GM18858 (cell line): ENCODE results near the gene RAP1A.
"Not testable (repeated sequence)": the region's sequence is repeated elsewhere in the genome, so short reads cannot be mapped to it uniquely, and the experiment has no call there.

Experiments used
- ATAC-seq: cut with Tn5 transposase; IDR thresholded peaks from one replicate; pipeline ENCODE4 v1.9.1; 2021; ENCODE audit not compliant: unreplicated experiment

The RAP1A gene

DNA sequence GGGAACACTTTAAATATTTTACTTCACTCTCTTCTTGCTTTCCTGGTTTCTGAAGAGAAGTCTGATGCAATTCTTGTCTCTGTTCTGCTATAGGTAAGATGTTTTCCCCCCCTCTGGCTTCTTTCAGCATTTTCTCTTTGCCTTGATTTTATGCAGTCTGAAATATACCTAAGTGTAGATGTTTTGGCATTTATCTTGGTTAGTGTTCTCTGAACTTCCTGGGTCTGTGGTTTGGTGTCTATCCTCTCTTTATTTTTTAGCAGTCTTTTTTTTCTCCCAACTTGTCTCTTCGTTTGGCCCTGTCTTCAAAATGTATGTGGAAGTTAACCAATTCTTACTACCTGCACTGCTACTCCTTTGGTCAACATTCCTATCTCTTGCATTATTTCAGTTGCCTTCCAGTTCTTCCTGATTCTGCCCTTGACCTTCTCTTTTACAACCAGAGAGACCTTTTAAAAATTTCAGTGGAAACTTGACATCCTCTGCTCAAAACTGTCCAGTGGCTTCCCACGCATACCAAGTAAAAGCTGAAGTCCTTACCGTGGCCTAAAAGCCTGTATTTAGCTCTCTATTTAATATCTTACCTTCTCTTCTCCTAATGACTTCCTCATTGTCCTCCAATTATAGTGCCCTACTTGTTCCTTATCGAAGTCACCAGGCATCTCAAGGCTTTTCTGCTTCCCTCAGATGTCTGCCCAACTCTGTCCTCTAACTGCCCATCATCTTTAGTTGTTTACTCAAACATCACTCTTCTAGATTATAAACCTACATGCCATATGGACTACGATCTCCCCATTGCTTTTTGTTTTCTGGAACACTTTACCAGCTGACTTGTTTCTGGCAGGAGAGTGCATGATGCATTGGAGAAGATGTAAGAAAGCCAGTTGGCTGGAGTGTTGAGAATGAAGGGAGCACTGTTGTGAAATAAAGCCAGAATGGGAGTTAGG is 40.9 kb downstream of the RAP1A start:
- no peak for ATAC-seq

DNA sequence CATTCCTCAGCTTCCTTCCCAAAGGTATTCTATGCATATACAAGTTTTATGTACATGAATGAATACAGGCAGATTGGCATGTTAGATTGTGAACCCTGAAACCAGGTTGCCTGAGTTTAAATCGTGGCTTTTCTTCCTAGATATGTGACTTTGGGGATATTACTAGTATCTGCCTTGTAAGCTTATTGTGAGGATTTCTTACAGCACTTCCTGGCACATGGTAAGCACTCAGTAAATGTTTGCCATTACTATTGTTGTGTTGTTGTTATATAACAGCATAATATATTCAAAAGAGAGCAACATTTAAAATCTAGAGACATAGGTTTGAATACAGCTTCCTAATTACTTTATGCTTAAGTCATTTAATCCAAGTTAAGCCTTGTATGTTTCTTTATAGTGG is 45.1 kb downstream of the RAP1A start:
- ATAC-seq: no peak

DNA sequence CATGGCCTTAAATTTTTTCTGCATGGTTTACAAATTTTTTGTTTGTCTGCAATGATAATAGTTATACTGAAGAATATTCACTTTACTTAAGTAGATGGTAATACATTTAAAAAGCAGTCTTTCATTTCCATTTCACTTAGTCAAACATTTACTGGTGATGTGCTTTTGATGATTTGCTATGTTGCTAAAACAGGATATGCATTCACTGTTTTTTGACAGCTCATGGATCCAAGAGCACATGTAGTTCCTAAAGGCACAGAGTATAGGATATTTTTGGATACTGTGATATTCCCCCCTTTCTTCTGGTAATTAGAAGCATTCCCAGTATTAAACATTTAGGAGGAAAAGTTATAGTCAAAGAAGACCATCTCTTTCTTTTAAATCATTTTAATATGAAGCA is 45.9 kb downstream of the RAP1A start:
- no peak for ATAC-seq

DNA sequence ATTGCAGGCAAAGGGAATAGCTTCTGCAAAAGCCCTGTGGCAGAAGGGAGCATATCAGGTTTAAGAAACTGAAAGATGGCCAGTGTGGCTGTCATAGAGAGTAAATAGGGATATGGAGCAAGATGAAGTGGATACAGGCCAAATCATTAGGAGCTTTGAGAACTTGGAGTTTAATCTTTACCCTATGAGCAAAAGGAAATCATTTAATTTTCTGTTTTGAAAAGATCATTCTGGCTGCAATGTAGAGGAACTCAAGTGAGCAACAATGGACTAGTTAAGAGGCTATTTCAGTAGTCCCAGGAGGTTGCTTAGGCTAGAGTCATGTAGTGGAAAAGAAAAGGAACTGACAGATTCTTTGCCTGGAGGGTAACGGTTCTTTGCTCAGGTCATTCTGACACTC is 47.2 kb downstream of the RAP1A start:
- ATAC-seq: no peak

DNA sequence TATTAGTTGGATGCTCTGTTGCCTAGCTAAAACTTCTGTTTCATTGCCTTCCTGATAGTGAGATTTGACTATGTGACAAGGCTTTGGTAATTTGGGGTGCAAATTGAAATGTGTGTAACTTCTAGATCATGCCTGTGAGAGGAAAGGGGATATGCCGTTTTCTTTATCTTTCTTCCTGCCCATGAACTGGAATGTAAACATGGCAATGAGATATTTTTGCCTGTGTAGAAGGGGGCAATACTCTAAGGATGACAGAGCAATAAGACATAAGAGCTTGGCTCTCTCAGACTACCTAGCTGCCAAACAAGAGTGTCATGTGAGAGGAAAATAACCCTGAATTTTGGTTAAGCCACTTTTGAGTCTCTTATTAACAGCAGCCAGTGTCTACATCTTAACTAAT is 49.7 kb downstream of the RAP1A start:
- ATAC-seq: no peak

DNA sequence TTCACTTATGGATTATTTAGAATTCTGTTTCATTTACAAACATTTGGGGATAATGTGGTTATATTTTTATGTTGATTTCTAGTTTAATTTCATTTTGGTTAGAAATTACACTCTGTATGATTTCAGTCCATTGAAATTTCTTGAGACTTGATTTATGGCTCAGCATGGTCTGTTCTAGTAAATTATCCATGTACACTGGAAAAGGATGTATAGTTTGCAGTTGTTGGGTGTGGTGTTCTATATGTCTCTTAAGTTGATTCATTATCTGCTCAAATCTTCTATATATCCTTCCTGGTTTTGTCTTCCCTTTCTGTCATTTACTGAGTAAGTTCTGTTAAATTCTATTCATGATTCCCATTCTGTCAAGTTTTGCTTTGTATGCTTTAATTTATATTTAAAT is 52.3 kb downstream of the RAP1A start:
- no peak for ATAC-seq

DNA sequence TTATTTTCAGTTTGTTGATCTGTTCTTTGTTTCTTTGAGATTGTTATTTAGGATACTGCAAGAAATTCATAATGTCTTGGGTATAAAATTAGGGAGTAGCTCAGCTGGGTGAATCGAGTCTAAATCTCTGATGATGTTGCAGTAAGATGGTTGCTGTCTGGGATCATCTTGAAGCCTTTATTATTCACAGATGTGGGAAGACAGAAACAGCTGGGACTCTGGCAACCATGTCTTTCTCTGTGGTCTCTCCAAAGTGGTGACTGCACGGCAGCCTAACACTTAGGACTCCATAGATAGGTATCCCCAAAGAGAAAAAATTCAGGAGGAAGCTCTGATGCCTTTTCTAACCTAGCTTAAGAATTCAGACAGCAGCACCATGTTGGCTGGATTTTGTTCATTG is 52.7 kb downstream of the RAP1A start:
- no peak for ATAC-seq

DNA sequence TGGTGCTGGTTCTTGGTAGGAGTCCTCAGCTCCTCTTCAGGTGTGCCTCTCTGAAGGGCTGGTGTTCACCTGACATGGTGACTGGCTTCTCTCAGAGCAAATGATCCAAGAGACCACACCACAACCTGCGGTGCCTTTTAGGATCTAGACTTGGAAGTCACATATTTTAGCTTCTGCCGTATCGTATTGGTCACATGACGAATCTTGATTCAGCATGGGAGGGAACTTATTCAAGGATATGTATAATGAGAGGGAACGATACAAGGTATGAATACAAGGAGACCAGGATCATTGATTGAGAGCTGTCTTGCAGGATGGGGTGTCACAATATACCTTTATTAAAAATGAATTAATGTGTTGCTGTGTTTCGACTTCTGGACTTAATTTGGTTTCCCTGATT is 58.0 kb downstream of the RAP1A start:
- no peak for ATAC-seq

DNA sequence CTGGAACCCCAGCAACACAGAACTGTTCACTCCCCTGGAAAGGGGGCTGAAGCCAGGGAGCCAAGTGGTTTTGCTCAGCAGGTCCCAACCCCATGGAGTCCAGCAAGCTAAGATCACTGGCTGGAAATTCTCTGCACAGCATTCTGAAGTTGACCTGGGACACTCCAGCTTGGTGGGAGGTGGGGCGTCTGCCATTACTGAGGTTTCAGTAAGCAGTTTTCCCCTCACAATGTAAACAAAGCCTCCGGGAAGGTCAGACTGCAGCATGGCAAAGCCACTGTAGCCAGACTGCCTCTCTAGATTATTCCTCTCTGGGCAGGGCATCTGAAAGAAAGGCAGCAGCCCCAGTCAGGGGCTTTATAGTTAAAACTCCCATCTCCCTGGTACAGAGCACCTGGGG is 60.0 kb downstream of the RAP1A start:
- ATAC-seq: no peak

DNA sequence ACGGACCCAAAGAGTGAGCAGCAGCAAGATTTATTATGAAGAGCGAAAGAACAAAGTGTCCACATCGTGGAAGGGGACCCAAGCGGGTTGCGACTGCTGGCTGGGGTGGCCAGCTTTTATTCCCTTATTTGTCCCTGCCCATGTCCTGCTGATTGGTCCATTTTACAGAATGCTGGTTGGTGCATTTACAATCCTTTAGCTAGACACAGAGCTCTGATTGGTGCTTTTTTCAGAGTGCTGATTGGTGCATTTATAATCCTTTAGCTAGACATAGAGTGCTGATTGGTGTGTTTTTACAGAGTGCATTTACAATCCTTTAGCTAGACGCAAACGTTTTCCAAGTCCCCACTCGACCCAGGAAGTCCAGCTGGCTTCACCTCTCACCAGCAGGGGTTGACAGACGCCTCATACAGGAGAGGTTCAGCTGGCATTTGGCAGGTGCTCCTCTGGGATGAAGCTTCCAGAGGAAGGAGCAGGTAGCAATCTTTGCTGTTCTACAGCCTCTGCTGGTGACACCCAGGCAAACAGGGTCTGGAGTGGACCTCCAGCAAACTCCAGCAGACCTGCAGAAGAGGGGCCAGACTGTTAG is 60.7 kb downstream of the RAP1A start:
- not testable (repeated sequence) for ATAC-seq

DNA sequence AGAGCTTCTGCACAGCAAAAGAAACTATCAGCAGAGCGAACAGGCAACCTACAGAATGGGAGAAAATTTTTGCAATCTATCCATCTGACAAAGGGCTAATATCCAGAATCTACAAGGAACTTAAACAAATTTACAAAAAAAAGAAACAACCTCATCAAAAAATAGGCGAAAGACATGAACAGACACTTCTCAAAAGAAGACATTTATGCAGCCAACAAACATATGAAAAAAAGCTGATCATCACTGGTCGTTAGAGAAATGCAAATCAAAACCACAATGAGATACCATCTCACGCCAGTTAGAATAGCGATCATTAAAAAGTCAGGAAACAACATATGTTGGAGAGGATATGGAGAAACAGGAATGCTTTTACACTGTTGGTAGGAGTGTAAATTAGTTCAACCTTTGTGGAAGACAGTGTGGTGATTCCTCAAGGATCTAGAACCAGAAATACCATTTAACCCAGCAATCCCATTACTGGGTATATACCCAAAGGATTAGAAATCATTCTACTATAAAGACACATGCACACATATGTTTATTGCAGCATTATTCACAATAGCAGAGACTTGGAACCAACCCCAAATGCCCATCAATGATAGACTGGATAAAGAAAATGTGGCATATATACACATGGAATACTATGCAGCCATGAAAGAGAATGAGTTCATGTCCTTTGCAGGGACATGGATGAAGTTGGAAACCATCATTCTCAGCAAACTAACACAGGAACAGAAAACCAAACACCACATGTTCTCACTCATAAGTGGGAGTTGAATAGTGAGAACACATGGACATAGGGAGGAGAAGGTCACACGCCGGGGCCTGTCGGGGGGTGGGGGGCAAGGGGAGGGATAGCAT is 65.9 kb downstream of the RAP1A start:
- ATAC-seq: not testable (repeated sequence)

DNA sequence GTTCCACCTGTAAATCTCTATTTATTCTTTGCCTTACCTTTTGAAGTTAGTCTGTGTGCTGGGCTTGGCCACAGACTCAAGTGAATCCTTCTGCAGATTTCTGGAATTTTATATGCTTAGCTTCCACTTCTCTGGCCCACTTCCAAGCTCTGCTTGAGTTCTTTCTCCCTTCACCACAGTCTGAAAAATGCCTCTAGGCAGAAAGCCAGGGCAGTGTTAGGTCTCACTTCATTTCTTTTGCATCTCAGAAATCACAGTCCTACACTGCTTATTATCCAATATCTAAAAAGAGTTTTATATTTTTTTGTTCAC is 70.7 kb downstream of the RAP1A start:
- no peak for ATAC-seq

DNA sequence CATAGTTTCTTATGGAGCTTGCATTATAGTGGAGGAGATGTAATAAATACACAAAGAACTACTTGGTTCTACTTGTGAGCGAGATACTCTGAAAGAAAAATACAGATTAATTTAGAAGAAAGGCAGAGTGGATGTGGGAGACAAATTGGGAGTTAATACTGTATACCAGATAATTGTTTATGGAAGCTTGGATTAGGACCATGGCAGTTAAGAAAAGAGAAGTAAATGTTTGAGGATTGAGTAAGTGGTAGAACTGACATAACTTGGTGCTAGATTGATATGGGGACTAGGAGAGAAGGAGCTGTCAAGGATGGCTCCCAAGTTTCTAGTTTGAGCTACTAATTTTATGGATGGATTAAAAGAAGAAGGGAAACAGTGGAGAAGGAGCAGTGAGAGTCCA is 72.3 kb downstream of the RAP1A start:
- no peak for ATAC-seq

DNA sequence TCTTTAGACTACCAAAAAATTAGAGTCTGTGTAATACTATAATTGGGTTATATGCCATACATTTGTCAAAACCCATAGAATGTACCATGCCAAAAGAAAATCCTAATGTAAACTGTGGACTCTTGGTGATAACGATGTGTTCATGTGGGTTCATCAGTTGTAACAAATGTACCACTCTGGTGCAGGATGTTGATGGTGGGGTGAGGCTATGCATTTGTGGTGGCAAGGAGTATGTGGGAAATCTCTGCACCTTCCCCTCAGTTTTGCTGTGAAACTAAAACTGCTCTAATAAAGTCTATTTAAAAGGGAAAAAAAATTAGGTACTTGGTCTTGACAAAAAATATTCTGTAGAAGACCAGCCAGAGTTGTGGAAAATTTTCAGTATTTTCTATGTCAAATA is 76.2 kb downstream of the RAP1A start:
- ATAC-seq: no peak

DNA sequence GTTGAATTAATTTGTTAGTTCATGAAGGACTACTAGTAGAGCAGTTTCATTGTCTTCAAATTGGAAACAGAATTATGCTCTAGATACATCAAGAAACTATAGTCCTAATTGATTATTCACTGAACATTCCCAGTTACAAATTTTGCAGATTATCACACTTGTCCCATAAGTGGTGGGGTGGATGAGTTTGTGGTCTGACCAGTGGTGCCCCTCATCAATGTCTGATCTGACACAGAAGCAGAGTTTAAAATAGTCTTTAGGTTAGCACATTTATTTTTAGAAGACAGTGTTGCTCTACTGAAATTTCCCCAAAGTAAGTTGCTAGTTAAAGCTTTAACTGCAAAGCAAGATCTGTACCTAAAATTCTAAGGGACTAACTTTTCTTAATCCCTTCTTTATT is 76.7 kb downstream of the RAP1A start:
- no peak for ATAC-seq

DNA sequence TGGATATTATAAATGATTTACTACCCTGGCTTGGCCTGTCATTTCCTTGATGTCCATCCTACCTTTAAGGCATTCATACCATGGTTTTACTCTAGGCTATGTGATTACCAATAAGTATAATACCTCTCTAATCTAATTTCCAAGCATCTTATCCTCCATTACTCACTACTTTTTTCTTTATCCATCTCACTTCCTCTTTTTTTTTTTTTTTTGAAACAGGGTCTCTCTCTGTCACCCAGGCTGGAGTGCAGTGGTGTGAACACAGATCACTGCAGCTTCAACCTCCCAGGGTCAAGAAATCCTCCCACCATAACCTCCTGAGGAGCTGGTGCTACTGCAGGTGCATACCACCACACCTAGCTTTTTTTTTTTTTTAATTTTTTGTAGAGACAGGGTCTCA is 79.7 kb downstream of the RAP1A start:
- ATAC-seq: no peak

DNA sequence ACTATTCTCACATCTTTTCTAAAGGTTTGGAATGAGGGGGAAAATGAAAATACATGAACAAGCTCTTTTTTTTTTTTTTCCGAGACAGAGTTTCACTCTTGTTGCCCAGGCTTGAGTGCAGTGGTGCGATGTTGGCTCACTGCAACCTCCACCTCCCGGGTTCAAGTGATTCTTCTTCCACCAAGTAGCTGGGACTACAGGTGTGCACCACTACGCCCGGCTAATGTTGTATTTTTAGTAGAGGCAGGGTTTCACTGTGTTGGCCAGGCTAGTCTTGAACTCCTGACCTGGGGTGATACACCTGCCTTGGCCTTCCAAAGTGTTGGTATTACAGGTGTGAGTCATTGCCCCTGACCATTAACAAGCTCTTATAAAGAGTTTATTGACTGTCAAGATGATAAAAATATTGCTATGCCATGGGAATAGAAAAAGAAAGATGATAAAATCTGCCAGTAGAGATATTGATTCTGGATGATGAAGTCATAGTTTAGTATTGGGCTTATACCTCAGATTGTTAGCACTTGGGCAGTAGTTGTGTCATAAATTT is 83.0 kb downstream of the RAP1A start:
- ATAC-seq: no peak

DNA sequence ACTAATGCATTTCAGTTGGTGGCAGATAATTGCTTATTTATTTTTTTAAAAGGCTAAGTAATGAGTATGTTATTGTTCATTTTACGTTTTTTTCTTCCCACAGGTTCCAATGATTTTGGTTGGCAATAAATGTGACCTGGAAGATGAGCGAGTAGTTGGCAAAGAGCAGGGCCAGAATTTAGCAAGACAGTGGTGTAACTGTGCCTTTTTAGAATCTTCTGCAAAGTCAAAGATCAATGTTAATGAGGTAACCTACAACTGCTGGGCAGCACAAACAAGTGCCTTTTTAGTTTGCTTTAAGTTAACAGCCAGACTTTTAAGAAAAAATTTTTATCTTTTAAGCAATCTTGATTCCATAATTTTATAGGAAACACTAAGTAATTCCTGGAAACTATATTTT is 84.7 kb downstream of the RAP1A start:
- ATAC-seq: no peak

DNA sequence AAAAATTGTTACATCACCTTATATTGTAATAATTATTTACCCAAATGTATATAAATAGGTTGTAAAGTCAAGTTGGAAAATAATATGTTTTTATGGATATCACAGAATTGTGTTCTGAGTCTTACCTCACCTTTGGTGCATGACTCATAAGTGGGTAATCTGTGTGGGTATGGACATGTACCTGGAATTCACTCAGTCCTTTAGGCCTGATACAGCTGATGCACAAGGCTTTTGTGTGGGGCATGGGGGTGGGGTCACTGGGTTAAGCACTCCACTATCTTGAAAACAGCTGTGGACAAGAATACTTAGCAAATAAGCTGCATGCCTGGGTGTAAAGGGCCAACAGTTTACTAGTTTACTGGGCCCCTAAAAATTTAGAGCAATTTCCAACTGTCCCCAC is 85.2 kb downstream of the RAP1A start:
- ATAC-seq: no peak

DNA sequence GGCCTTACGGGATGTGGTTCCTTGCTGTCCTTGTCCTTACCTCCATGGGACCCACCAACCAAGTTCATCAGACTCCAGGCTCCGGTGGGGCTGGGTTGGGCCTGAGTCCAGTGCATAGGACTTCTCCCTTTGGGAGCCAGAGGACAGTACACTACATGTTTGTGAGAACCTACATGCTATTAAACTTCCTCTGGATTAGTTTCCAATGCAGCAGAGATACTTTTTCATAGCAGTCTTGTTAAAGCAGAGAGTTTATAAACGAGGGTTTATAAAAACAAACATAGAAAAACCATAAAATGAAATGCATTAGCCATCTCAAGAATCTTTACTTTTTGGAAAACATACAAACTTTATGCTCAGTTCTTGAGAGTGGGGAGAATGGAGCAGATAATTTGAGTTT is 86.3 kb downstream of the RAP1A start:
- ATAC-seq: no peak

DNA sequence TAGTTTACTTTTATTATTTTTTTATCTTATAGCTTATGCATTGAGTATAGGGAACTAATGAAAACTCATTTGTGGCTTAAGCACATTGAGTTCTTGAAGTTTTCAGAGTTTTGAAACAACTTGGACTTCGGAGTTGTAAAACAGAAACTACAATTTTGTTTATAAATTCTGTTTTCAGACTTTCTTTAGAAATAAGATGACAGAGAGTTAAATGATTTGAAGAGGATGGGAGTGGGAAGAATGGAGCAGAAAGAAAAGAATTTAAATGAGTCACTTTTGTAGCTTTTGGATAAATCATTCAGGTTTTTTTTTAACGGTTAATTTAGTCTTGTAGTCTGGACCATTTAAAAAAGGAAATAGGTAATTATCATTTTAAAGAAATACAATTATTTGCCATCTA is 87.3 kb downstream of the RAP1A start:
- ATAC-seq: no peak

DNA sequence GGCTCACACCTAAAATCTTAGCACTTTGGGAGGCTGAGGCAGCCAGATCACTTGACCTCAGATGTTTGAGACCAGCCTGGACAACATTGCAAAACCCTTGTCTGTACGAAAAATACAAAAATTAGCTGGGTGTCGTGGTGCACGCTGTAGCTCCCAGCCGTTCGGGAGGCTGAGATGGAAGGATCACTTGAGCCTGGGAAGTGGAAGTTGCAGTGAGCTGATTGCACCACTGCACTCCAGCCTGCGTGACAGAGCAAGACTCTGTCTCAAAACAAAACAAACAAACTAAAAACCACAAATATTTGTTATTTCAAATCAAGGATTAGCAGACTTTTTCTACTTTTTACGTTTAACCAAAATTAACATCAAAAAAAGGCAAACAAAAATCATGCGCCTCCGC is 88.3 kb downstream of the RAP1A start:
- ATAC-seq: no peak
